HG03442 (cell line): ENCODE measurements around the gene DPM1.
A peak's percentile ranks its signal among the peaks of the same experiment; 100 is the strongest.
"Not testable (repeated sequence)": the region's sequence is repeated elsewhere in the genome, so short reads cannot be mapped to it uniquely, and the experiment has no call there.

Experiments
- ATAC-seq: cut with Tn5 transposase; IDR thresholded peaks from one replicate; pipeline ENCODE4 v1.9.1; 2021; ENCODE audit warnings: mild to moderate bottlenecking, moderate library complexity; ENCODE audit not compliant: unreplicated experiment

Gene DPM1

DNA sequence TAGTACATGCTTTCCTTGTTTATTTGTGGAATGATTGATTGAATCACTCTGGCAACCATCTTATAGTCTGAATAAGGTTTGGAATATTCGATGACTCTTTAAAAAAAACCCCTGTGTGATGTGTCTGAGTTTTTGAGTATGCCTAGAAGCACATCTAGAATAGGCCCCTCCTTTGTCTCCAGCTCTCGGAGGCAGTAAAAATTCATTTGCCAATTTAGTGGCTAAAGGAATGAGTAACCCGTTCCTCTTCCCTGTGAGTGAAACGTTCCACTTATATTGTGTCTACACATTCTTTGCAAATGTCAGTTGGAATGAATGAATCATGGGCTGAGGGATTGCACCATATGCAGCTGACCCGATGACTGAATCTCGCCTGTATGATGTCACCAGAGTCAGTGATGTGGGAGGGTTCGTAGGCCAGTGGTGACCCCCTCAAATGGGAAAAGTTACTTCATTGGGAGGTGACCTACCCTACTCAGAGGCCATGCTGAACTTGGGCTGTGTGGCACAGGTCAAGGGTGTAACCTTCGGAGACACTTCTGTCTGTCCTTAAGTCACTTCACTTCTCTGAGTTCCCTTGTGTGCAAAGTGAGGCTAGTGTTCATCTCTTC, 21.8 kb upstream of the DPM1 start:
- ATAC-seq = no peak

- ATAC-seq = not testable (repeated sequence)
Observed at GRCh38 chr20:50978533-50978932, 20.2 kb upstream of the DPM1 start.

DNA sequence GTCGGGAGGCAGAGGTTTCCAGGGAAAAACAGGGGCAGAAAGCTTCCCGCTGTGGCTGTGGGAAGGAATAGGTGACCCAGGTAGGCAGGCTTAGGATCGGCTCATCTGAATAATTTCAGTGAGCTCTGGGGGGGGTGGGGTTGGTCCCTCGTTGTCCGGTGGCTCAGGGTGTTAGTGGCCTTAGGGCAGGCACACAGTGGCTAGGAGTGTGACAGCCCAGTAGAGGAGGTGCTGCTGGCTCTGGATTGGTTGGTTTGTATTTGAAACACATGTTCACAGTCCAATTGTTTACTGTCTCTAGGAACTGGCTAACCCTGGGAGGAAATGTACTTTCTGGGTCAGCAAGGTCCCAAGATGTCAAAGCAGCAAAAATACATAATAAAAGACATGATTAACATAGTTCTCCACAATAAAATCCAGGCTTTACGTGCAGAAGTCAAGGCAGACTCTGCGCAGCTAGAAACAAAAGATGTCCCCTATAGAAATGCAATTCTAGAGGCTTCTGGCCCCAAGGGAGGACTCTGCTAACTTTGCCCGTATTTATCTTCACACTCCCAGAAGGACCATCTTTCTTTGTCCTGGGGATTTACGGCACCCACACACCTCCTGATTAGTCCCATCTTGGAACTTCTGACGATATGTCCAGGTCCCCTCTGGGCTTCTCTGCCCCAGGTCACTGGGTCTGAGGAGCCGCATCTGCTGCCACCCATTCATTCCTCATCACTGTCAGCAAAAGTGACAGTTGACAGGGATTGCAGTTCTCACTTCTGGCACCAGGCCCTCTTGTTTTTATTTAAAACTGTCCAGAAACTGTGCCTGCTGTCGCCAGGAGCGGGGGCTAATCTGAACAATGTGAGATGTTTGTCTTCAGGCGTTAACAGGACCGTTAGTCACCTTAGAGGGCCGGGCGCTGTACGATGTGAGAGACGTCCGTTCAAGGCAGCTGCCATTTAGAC, 19.0 kb upstream of the DPM1 start:
- no peak for ATAC-seq

DNA sequence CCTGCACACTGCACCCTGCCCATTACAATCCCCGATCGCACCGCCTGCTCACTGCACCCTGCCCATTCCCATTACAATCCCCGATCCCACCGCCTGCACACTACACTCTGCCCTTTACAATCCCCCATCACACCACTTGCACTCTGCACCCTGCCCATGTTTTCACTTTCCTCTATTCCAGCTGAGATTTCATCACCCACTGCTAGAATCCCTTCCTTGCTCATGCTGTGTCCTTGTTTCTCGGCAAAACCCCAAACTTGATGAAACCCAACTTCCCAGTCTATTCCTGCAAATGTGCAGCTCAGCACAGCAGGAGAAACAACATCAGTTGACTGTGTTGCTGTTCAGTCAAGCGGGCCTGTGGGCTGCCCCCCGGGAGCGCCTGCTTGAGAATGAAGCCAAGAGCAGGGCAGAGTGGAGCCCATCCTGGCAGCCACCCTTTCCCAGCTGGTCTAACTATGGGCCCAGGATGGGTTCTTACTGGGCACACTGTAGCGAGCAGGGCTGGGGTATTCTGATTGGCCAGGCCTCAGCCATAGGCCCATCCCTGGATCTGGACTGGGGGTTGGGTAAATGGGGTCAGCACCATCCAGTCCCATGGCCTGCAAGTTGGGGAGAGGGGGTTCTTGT, 17.5 kb upstream of the DPM1 start:
- ATAC-seq = no peak

- ATAC-seq = no peak
Observed at GRCh38 chr20:50969912-50970311, 11.6 kb upstream of the DPM1 start.

DNA sequence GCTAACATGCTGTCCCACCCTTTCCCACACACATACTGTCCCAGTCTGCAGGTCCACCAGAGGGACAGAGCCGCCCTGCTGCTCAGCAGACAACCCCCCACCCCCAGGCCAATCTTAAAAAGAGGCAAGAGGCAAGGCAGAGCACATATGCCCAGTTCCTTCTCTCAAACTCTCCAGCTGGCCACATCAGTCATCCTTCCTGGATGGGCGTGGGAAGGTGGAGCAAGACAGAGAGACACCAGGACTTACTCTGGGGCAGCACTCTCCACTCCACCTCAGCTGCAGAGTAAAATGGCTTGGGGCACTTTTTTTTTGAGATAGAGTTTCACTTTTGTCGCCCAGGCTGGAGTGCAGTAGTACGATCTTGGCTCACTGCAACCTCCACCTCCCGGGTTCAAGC, 11.1 kb upstream of the DPM1 start:
- ATAC-seq = no peak

GRCh38 chr20:50968289-50968688, 10.0 kb upstream of the DPM1 start:
- no peak for ATAC-seq

DNA sequence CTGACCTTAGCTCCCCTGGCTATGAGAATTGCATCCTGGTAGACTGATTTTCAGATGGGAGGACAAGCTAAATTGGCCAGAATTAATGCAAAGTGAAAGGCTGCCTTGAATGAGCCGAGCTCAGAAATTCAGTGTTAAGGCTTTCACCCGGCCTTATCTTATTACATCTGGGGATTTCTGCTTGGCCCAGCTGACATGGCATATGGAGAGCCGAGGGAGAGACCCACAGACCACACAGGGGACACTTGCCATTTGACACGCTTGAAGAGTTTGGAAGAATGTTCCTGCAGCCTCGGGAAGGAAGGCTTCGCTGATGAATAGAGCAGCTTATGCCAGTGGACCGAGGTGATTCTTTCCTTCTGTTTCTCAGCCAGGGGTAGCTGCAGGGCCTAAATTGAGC, 9.3 kb upstream of the DPM1 start:
- no peak for ATAC-seq

DNA sequence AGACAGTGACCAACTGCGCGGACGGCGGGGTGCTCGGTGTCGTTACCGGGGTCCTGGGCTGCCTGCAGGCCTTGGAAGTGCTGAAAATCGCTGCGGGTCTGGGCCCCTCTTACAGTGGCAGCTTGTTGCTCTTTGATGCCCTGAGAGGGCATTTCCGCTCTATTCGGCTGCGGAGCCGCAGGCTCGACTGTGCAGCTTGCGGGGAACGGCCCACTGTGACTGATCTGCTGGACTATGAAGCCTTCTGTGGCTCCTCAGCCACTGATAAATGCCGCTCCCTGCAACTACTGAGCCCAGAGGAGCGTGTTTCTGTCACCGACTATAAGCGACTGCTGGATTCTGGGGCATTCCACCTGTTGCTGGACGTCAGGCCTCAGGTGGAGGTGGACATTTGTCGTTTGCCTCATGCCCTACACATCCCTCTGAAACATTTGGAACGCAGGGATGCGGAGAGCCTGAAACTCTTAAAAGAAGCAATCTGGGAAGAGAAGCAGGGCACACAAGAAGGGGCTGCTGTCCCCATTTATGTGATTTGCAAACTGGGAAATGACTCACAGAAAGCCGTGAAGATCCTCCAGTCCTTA, 1.3 kb upstream of the DPM1 start:
- no peak for ATAC-seq

DNA sequence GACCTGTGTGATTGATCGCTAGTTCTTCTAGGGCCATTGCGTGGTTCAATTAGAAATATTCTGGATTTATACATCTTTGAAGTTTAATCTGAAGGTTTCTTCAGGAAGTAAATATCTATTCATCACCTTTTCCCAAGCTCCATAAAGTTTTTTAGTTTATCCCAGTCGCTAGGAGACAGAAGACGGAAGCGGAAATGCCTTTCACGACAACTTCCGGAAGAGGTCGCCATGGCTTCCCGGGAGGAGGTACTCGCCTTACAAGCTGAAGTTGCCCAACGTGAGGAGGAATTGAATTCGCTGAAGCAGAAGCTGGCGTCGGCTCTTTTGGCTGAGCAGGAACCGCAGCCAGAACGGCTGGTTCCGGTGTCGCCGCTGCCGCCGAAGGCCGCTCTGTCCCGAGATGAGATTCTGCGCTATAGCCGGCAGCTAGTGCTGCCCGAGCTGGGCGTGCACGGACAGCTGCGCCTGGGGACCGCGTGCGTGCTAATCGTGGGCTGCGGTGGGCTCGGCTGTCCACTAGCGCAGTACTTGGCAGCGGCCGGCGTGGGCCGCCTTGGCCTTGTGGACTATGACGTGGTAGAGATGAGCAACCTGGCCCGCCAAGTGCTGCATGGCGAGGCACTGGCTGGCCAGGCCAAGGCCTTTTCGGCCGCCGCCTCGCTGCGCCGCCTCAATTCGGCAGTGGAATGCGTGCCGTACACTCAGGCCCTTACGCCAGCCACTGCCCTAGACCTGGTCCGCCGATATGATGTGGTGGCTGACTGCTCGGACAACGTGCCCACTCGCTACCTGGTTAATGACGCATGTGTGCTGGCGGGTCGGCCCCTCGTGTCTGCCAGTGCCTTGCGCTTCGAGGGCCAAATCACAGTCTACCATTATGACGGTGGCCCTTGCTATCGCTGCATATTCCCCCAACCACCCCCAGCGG, 547 bp upstream of the DPM1 start, which contains the start of gene MOCS3:
MOCS3 (plus strand) TSS at position 204 of the 928 bp plus-strand sequence; CDS start at position 229, 25 bp downstream.
- peak; percentile 73 for ATAC-seq

DNA sequence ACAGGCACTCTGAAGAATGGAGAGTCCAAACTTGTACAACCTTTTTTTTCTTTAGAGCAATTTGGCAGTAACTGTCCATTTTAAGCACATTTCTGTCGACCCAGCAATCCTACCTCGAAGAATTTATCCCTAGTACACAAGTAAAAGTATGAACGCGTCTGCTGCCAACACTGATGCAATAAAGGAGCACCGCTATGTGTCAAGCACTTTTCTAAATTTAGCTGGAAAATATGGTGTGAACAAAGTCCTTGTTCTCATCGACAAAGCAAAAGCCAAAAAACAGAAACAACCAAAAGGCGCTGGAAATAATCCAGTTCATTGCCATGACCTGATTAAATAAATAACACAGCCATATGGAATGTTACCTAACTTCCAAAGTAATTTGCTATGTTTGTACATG, 1.1 kb downstream of the DPM1 start:
- no peak for ATAC-seq

DNA sequence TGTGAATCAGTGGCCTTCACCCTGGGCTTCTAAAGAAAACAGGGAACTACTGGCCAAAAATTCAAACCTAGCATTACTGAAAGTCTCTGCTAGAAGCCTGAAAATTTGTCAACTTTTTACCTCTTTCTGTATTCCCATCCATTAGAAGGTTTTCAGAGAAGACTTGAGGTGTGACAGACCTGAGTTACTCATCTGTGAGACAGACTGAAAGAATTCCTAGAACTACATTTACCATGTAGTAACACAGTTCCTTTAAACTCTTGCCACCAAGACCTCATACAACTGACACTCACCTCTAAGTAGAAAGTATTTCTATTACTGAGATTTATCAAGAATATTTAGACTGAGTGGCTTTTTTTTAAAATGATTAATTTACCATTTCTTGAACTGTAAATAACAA, 4.5 kb downstream of the DPM1 start:
- ATAC-seq = no peak

- no peak for ATAC-seq
Observed at GRCh38 chr20:50953196-50953595, 5.1 kb downstream of the DPM1 start.

GRCh38 chr20:50948132-50948785, 10.1 kb downstream of the DPM1 start:
- ATAC-seq = no peak

DNA sequence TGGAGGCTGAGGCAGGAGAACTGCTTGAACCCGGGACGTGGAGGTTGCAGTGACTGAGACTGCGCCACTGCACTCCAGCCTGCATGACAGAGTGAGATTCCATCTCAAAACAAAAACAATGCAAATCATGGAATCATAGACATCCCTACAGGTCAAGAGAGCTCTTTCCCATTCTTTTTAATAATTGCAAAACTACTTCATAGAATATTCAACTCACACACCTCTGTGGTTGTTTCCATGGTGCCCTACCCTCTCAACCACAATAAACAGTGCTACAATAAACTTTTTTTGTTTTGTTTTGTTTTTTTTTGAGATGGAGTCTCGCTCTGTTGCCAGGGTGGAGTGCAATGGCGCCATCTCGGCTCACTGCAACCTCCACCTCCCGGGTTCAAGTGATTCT, 15.3 kb downstream of the DPM1 start:
- ATAC-seq = no peak

- no peak for ATAC-seq
Observed at GRCh38 chr20:50933589-50933988, 24.7 kb downstream of the DPM1 start.

- ATAC-seq = no peak
Observed at GRCh38 chr20:50932691-50933280, 25.5 kb downstream of the DPM1 start.

- ATAC-seq = no peak
Observed at GRCh38 chr20:50932016-50932485, 26.3 kb downstream of the DPM1 start.

DNA sequence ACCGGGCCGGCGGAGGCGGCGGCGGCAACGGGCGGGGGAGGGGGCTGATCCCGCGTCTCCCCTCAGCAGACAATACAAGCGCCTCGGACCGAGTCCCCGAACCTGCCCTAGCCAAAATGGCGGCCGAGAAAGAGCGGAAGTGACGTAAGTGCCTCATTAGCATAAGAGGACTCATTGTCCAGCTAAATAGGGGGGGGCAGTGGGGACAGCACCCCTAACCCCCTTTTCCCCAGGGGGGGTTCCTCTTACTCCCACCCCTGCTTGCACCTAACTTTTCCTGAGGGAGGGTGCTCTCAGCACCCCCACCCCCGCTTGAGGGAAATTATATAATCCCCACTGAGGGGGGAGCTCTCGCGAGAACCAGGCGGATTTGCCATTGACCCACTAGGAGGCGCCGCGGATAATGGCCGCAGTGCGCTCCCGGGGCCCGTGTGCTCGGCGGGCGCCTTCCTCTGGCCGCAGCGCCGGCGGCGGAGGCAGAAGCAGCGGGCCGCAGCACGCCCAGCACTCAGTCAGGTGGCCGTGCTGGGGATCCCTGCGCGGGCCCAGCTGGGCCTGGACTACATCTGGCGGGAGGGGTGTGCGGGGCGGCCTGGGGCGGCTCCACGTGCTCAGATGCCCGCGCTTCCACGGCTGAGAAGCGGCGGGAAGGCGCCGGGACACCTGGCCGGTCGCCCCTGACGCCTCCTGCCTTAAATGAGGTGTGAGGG, 26.9 kb downstream of the DPM1 start, which contains the start of gene ADNP:
ADNP (minus strand) TSS at position 132 of the 710 bp plus-strand sequence. CDS start 27,441 bp downstream, outside the sequence.
- peak; percentile 57 for ATAC-seq
